H9 (cell line): ENCODE measurements around the gene IGLL5. TPM values are rescaled to one million over a fixed set of nuclear protein-coding genes. Genes with fewer than 3 reads are reported as not detected.

ENCODE experiments used
- DNase-seq: peaks from one replicate; pipeline ENCODE4 v3.0.0-alpha.2; 2017
- H2AFZ ChIP-seq: one replicate; pipeline ENCODE4 v1.6.1; 2013; ENCODE audit warnings: mild to moderate bottlenecking, low read length, control low read depth, moderate library complexity
- H2AK5ac ChIP-seq: 2 replicates; pipeline ENCODE4 v1.6.1; 2013; ENCODE audit warnings: low read length, control low read depth, mixed read lengths; ENCODE audit not compliant: insufficient read length
- H2BK120ac ChIP-seq: one replicate; pipeline ENCODE4 v1.6.1; 2013; ENCODE audit warnings: low read depth, mild to moderate bottlenecking, low read length, control low read depth, inconsistent platforms; ENCODE audit not compliant: poor library complexity, severe bottlenecking
- H2BK12ac ChIP-seq: 2 replicates; pipeline ENCODE4 v1.6.1; 2013; ENCODE audit warnings: low read length, control low read depth, mixed read lengths, low read depth; ENCODE audit not compliant: insufficient read length
- H2BK15ac ChIP-seq: 2 replicates; pipeline ENCODE4 v1.6.1; 2013; ENCODE audit warnings: low read depth, low read length, control low read depth
- H2BK20ac ChIP-seq: one replicate; pipeline ENCODE4 v1.6.1; 2013; ENCODE audit warnings: low read depth, mild to moderate bottlenecking, low read length, control low read depth, inconsistent platforms; ENCODE audit not compliant: poor library complexity, severe bottlenecking
- H2BK5ac ChIP-seq: 2 replicates; pipeline ENCODE4 v1.6.1; 2013; ENCODE audit warnings: low read length, control low read depth, mixed read lengths; ENCODE audit not compliant: insufficient read length
- H3K14ac ChIP-seq: 2 replicates; pipeline ENCODE4 v1.6.1; 2013; ENCODE audit warnings: low read length, control low read depth; ENCODE audit not compliant: insufficient read depth
- H3K18ac ChIP-seq: 2 replicates; pipeline ENCODE4 v1.6.1; 2013; ENCODE audit warnings: low read depth, mild to moderate bottlenecking, mixed read lengths, low read length, control low read depth; ENCODE audit not compliant: insufficient read length
- H3K23ac ChIP-seq: 2 replicates; pipeline ENCODE4 v1.6.1; 2013; ENCODE audit warnings: low read length, control low read depth, mixed read lengths, low read depth; ENCODE audit not compliant: insufficient read length
- H3K23me2 ChIP-seq: 2 replicates; pipeline ENCODE4 v1.6.1; 2013; ENCODE audit warnings: low read depth, mild to moderate bottlenecking, mixed read lengths, low read length, control low read depth; ENCODE audit not compliant: insufficient read length, poor library complexity, severe bottlenecking
- H3K27ac ChIP-seq: 2 replicates; pipeline ENCODE4 v1.5.1; 2013; ENCODE audit warnings: low read length, control low read depth, mixed read lengths, low read depth; ENCODE audit not compliant: insufficient read length
- H3K27me3 ChIP-seq: 2 replicates; pipeline ENCODE4 v1.6.1; 2013; ENCODE audit warnings: low read length, control low read depth, inconsistent platforms; ENCODE audit not compliant: insufficient read depth
- H3K4ac ChIP-seq: 2 replicates; pipeline ENCODE4 v1.6.1; 2013; ENCODE audit warnings: low read depth, mild to moderate bottlenecking, control low read depth, inconsistent platforms, low read length, moderate library complexity
- H3K4me1 ChIP-seq: 2 replicates; pipeline ENCODE4 v1.6.1; 2013; ENCODE audit warnings: low read length, control low read depth, inconsistent platforms; ENCODE audit not compliant: insufficient read depth
- H3K4me2 ChIP-seq: 2 replicates; pipeline ENCODE4 v1.6.1; 2013; ENCODE audit warnings: low read length, control low read depth, mixed read lengths; ENCODE audit not compliant: insufficient read length, insufficient read depth
- H3K56ac ChIP-seq: 2 replicates; pipeline ENCODE4 v1.6.1; 2013; ENCODE audit warnings: low read depth, mild to moderate bottlenecking, mixed read lengths, low read length, control low read depth; ENCODE audit not compliant: insufficient read length
- H3K79me1 ChIP-seq: 2 replicates; pipeline ENCODE4 v1.6.1; 2013; ENCODE audit warnings: low read depth, mild to moderate bottlenecking, moderate library complexity, low read length, control low read depth, inconsistent platforms; ENCODE audit not compliant: insufficient read depth, poor library complexity, severe bottlenecking
- H3K79me2 ChIP-seq: 2 replicates; pipeline ENCODE4 v1.6.1; 2013; ENCODE audit warnings: low read length, control low read depth, inconsistent platforms; ENCODE audit not compliant: insufficient read depth
- H3K9ac ChIP-seq: 2 replicates; pipeline ENCODE4 v1.6.1; 2013; ENCODE audit warnings: low read length, control low read depth, mixed read lengths; ENCODE audit not compliant: insufficient read length; ENCODE audit errors: extremely low read depth
- H3K9me3 ChIP-seq: one replicate; pipeline ENCODE4 v1.6.1; 2013; ENCODE audit warnings: low read depth, low read length, inconsistent platforms; ENCODE audit not compliant: control insufficient read depth
- H3T11ph ChIP-seq: one replicate; pipeline ENCODE4 v1.6.1; 2013; ENCODE audit warnings: mild to moderate bottlenecking, low read length, control low read depth, inconsistent platforms
- H4K20me1 ChIP-seq: one replicate; pipeline ENCODE4 v1.6.1; 2013; ENCODE audit not compliant: control insufficient read depth, insufficient read length, insufficient read depth
- H4K5ac ChIP-seq: 2 replicates; pipeline ENCODE4 v1.6.1; 2013; ENCODE audit warnings: low read depth, mild to moderate bottlenecking, mixed read lengths, low read length, control low read depth; ENCODE audit not compliant: insufficient read length
- H4K8ac ChIP-seq: replicated peaks from 2 replicates; pipeline ENCODE4 v1.6.1; 2013; ENCODE audit warnings: low read length, control low read depth, mixed read lengths, low read depth; ENCODE audit not compliant: insufficient read length
- H4K91ac ChIP-seq: 2 replicates; pipeline ENCODE4 v1.6.1; 2013; ENCODE audit warnings: low read depth, mild to moderate bottlenecking, moderate library complexity, mixed read lengths, low read length, control low read depth; ENCODE audit not compliant: insufficient read length
- H3K27ac Mint-ChIP-seq, 3 experiments: 2 replicates in 2 of 3; 3 replicates in 1 of 3; pipeline ENCODE4 v1.8.0; 2020 to 2021; ENCODE audit warnings: mixed read lengths in 3 of 3, mild to moderate bottlenecking in 1 of 3, moderate library complexity in 1 of 3
- H3K27me3 Mint-ChIP-seq: 2 replicates; pipeline ENCODE4 v1.8.0; 2021; ENCODE audit warnings: low read depth, mild to moderate bottlenecking, moderate library complexity, mixed read lengths
- H3K36me3 Mint-ChIP-seq, 3 experiments: 2 replicates in 2 of 3; 3 replicates in 1 of 3; pipeline ENCODE4 v1.8.0; 2020 to 2021; ENCODE audit warnings: low read depth in 3 of 3, mixed read lengths in 3 of 3; ENCODE audit not compliant: insufficient read depth in 1 of 3
- H3K4me1 Mint-ChIP-seq, 2 experiments: 2 replicates each; pipeline ENCODE4 v1.8.0; 2020; ENCODE audit warnings: mixed read lengths in 2 of 2
- H3K4me3 Mint-ChIP-seq, 2 experiments: 2 replicates in 1 of 2; 3 replicates in 1 of 2; pipeline ENCODE4 v1.8.0; 2020 to 2021; ENCODE audit warnings: mild to moderate bottlenecking in 2 of 2, mixed read lengths in 2 of 2, moderate library complexity in 1 of 2
- H3K9me3 Mint-ChIP-seq, 2 experiments: 2 replicates in 1 of 2; 3 replicates in 1 of 2; pipeline ENCODE4 v1.8.0; 2020; ENCODE audit warnings: mild to moderate bottlenecking in 2 of 2, mixed read lengths in 2 of 2, moderate library complexity in 1 of 2
- WGBS: extraction: QIAGEN DNeasy Blood & Tissue Kit; methylation state at CpG from one replicate; pipeline ENCODE4 v1.1.7; 2013; ENCODE audit warnings: missing lambda C conversion rate, low lambda C conversion rate, mixed read lengths; ENCODE audit not compliant: insufficient read length; ENCODE audit errors: extremely low coverage; 5-methylcytosine and 5-hydroxymethylcytosine counted together
- total RNA-seq: library from RNA; stranded (reverse); gene quantifications from 2 replicates; pipeline ENCODE4 v1.2.1, GENCODE V29; 2021
- TF ChIP-seq, protein P1 (sequence below): fragments of 200-600 bp; sonication (generic); conservative IDR thresholded peaks from 3 replicates; pipeline ENCODE4 v1.8.0; 2021; ENCODE audit warnings: antibody characterized with exemption, mild to moderate bottlenecking

Gene IGLL5
- total RNA-seq, 1 experiment from 2014 or later, result not detected

DNA sequence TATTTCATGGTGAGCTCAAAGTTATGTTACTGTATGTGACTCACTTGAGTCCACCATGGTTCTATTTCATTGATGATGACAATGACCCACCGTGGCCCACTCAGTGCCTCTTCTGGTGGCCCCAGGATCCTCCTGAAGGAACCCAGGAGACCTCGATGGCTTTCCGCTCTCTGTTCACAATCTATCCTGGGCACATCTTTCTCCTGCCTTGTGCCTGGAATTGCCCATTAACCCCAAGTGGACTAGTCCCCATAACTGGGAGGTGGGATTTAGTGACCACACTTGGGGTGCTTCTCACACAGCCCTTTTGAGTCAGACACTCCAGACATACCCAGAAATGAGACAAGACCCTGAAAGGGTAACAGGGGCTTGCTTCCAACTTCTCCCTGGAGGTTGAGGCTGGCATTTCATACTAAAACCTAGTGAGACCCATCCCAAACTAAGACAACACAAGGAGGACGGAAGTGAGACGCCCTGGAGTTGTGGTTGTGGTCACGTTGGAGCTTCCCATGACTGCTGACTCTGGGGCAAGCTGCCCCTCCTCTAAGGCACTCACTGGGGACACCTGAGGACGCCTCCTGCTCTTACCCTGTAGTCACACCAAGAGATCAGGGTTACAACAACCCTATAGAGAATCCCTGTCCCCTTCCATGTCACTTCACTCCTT lies 22.1 kb downstream of the IGLL5 start:
- no peak overlapping the region for H2BK5ac ChIP-seq
- H3K23ac ChIP-seq, result no peak overlapping the region
- no peaks in the 10 kb centered on the region for H3K79me1 ChIP-seq
- H2BK20ac ChIP-seq, result no peak overlapping the region
- H2BK120ac ChIP-seq, result no peak overlapping the region
- no peak overlapping the region for H4K5ac ChIP-seq
- Mint-ChIP-seq H3K27me3 (peaks cover 94% of the 10 kb centered on the region), H3K9me3 (peaks cover 3 to 8% of the 10 kb centered on the region in 2 experiments; a peak in 4 of 5 replicates), H3K4me1 (no peaks in the 10 kb centered on the region), H3K27ac (peak overlapping the region in 1 of 3 experiments; percentile 7; a peak in 2 of 7 replicates), H3K36me3 (no peaks in the 10 kb centered on the region), H3K4me3 (no peak overlapping the region)
- no peak overlapping the region for H4K8ac ChIP-seq
- H3K4me1 ChIP-seq, result no peaks in the 10 kb centered on the region
- H3K27me3 ChIP-seq, result peaks cover 9% of the 10 kb centered on the region; the same call in 1 of the 2 replicates
- no peak overlapping the region for H3K27ac ChIP-seq
- no peaks in the 10 kb centered on the region for H4K20me1 ChIP-seq
- no peak overlapping the region for H3K56ac ChIP-seq
- H3K79me2 ChIP-seq, result no peaks in the 10 kb centered on the region
- H3K9me3 ChIP-seq, result no peaks in the 10 kb centered on the region
- no peak overlapping the region for H3K18ac ChIP-seq
- H3K9ac ChIP-seq, result no peak overlapping the region
- H2BK15ac ChIP-seq, result no peak overlapping the region
- H3K4me2 ChIP-seq, result no peak overlapping the region
- no peaks in the 10 kb centered on the region for H3K23me2 ChIP-seq
- no peak overlapping the region; the same call in 1 of the 2 replicates for H3K14ac ChIP-seq
- no peak overlapping the region for H3T11ph ChIP-seq
- H2BK12ac ChIP-seq, result no peak overlapping the region
- no peak for DNase-seq
- WGBS, result no CpG with 5 or more reads among the region's 7 CpGs
- H3K4ac ChIP-seq, result no peak overlapping the region
- H2AK5ac ChIP-seq, result no peak overlapping the region
- no peak overlapping the region for H2AFZ ChIP-seq
- no peak overlapping the region for H4K91ac ChIP-seq
- TF ChIP-seq, protein P1, sequence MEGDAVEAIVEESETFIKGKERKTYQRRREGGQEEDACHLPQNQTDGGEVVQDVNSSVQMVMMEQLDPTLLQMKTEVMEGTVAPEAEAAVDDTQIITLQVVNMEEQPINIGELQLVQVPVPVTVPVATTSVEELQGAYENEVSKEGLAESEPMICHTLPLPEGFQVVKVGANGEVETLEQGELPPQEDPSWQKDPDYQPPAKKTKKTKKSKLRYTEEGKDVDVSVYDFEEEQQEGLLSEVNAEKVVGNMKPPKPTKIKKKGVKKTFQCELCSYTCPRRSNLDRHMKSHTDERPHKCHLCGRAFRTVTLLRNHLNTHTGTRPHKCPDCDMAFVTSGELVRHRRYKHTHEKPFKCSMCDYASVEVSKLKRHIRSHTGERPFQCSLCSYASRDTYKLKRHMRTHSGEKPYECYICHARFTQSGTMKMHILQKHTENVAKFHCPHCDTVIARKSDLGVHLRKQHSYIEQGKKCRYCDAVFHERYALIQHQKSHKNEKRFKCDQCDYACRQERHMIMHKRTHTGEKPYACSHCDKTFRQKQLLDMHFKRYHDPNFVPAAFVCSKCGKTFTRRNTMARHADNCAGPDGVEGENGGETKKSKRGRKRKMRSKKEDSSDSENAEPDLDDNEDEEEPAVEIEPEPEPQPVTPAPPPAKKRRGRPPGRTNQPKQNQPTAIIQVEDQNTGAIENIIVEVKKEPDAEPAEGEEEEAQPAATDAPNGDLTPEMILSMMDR, result no peak
